IMR-90 (cell line): Measurements from ENCODE around the gene CTDSP2. TPM values are rescaled to one million over a fixed set of nuclear protein-coding genes. Genes with fewer than 3 reads are reported as not detected.

Experiments used
- ATAC-seq: fragments of 200-7000 bp; cut with Tn5 transposase; 2 replicates; pipeline ENCODE4 v1.9.1; 2020; ENCODE audit warnings: low read depth, mild to moderate bottlenecking, moderate library complexity
- BruUV-seq: library from RNA; stranded (reverse); fragments of 400-500 nt; replicated peaks from 2 replicates; lab custom pipeline; 2021; lab: Mats Ljungman, UMichigan
- CTCF ChIA-PET: fragments of 300-600 bp; formaldehyde crosslinking; extraction: SDS; loops from one replicate; lab custom pipeline; 2021; ENCODE audit warnings: antibody characterized with exemption; lab: Yijun Ruan, JAX
- POLR2A ChIA-PET: fragments of 300-600 bp; sonication (Branson Sonifier 250); formaldehyde crosslinking; loops from one replicate; lab custom pipeline; 2022; ENCODE audit warnings: antibody characterized with exemption; ENCODE audit not compliant: unreplicated experiment; lab: Charles Lee
- DNase-seq: peaks from one replicate; pipeline ENCODE4 v3.0.0; 2013
- H2AFZ ChIP-seq: replicated peaks from 2 replicates; pipeline ENCODE3; 2013; ENCODE audit warnings: low read length, mild to moderate bottlenecking; ENCODE audit not compliant: poor library complexity
- H2AK5ac ChIP-seq: 2 replicates; pipeline ENCODE4 v1.6.1; 2013; ENCODE audit warnings: low read depth, low read length, inconsistent platforms
- H2AK9ac ChIP-seq: replicated peaks from 2 replicates; pipeline ENCODE3; 2013; ENCODE audit warnings: mild to moderate bottlenecking, low read depth, low read length, moderate library complexity; ENCODE audit not compliant: poor library complexity
- H2BK120ac ChIP-seq: 2 replicates; pipeline ENCODE4 v1.6.1; 2013; ENCODE audit warnings: low read depth, low read length, inconsistent platforms
- H2BK15ac ChIP-seq: 3 replicates; pipeline ENCODE4 v1.6.1; 2013; ENCODE audit warnings: low read depth, low read length, inconsistent platforms
- H2BK20ac ChIP-seq: 2 replicates; pipeline ENCODE4 v1.6.1; 2013; ENCODE audit warnings: low read depth, mild to moderate bottlenecking, inconsistent platforms, low read length, moderate library complexity
- H2BK5ac ChIP-seq: 2 replicates; pipeline ENCODE4 v1.6.1; 2013; ENCODE audit warnings: mild to moderate bottlenecking, low read depth, low read length, inconsistent platforms; ENCODE audit not compliant: poor library complexity, severe bottlenecking
- H3K14ac ChIP-seq: replicated peaks from 2 replicates; pipeline ENCODE4 v1.6.1; 2013; ENCODE audit warnings: low read depth, low read length, inconsistent platforms
- H3K18ac ChIP-seq: 2 replicates; pipeline ENCODE4 v1.6.1; 2013; ENCODE audit warnings: low read depth, low read length, control low read depth
- H3K23ac ChIP-seq: 2 replicates; pipeline ENCODE4 v1.6.1; 2013; ENCODE audit warnings: low read depth, low read length, inconsistent platforms
- H3K27ac ChIP-seq: 2 replicates; pipeline ENCODE4 v1.5.1; 2013; ENCODE audit warnings: mild to moderate bottlenecking, control low read depth, low read length; ENCODE audit not compliant: insufficient read depth
- H3K27me3 ChIP-seq: 2 replicates; pipeline ENCODE4 v1.6.1; 2013; ENCODE audit warnings: low read length; ENCODE audit not compliant: control insufficient read depth, insufficient read depth
- H3K36me3 ChIP-seq: 2 replicates; pipeline ENCODE4 v1.6.1; 2013; ENCODE audit warnings: low read length, mixed read lengths; ENCODE audit not compliant: control insufficient read depth, insufficient read depth
- H3K4ac ChIP-seq: 2 replicates; pipeline ENCODE4 v1.6.1; 2013; ENCODE audit warnings: low read depth, low read length, inconsistent platforms
- H3K4me1 ChIP-seq: 2 replicates; pipeline ENCODE4 v1.6.1; 2013; ENCODE audit warnings: low read length, mixed read lengths; ENCODE audit not compliant: control insufficient read depth, insufficient read depth
- H3K4me2 ChIP-seq: 2 replicates; pipeline ENCODE4 v1.6.1; 2013; ENCODE audit warnings: low read depth, mild to moderate bottlenecking, control low read depth, low read length, moderate library complexity
- H3K4me3 ChIP-seq: 2 replicates; pipeline ENCODE4 v1.5.1; 2013; ENCODE audit warnings: low read depth, mild to moderate bottlenecking, control low read depth, low read length, moderate library complexity; ENCODE audit not compliant: insufficient read depth
- H3K56ac ChIP-seq: 2 replicates; pipeline ENCODE4 v1.6.1; 2013; ENCODE audit warnings: low read length, inconsistent platforms; ENCODE audit not compliant: insufficient read depth; ENCODE audit errors: extremely low read depth
- H3K79me1 ChIP-seq, 2 experiments: 2 replicates each; pipeline ENCODE4 v1.6.1; 2013; ENCODE audit warnings: low read length in 2 of 2, inconsistent platforms in 1 of 2, low read depth in 1 of 2
- H3K9ac ChIP-seq: 2 replicates; pipeline ENCODE4 v1.6.1; 2013; ENCODE audit warnings: low read depth, low read length, control low read depth
- H3K9me1 ChIP-seq: 2 replicates; pipeline ENCODE4 v1.6.1; 2013; ENCODE audit warnings: low read length, inconsistent platforms; ENCODE audit not compliant: insufficient read depth
- H3K9me3 ChIP-seq: 2 replicates; pipeline ENCODE4 v1.6.1; 2013; ENCODE audit warnings: low read length; ENCODE audit not compliant: control insufficient read depth, insufficient read depth
- H4K20me1 ChIP-seq: 2 replicates; pipeline ENCODE4 v1.6.1; 2013; ENCODE audit warnings: low read length, inconsistent platforms; ENCODE audit not compliant: insufficient read depth
- H4K5ac ChIP-seq: 2 replicates; pipeline ENCODE4 v1.6.1; 2013; ENCODE audit warnings: mild to moderate bottlenecking, low read depth, low read length, control low read depth
- H4K8ac ChIP-seq, 2 experiments: 2 replicates each; pipeline ENCODE4 v1.6.1; 2013; ENCODE audit warnings: low read depth in 2 of 2, low read length in 2 of 2, control low read depth in 1 of 2, inconsistent platforms in 1 of 2
- H4K91ac ChIP-seq: 2 replicates; pipeline ENCODE4 v1.6.1; 2013; ENCODE audit warnings: low read depth, low read length, inconsistent platforms; ENCODE audit not compliant: insufficient read depth
- BHLHE40 ChIP-seq: fragments of 150-350 bp; IDR thresholded peaks from 2 replicates; pipeline ENCODE4 v1.6.1; 2016; ENCODE audit warnings: mild to moderate bottlenecking, low read depth, low read length
- CEBPB ChIP-seq: IDR thresholded peaks from 2 replicates; pipeline ENCODE4 v1.6.1; 2012; ENCODE audit warnings: low read depth, low read length, improper control_type of control experiment
- CHD1 ChIP-seq: IDR thresholded peaks from 2 replicates; pipeline ENCODE4 v1.6.1; 2012; ENCODE audit warnings: low read depth, low read length, improper control_type of control experiment
- FOS ChIP-seq: fragments of 150-350 bp; IDR thresholded peaks from 2 replicates; pipeline ENCODE4 v1.6.1; 2016; ENCODE audit warnings: low read depth, low read length
- MAFK ChIP-seq: IDR thresholded peaks from 2 replicates; pipeline ENCODE4 v1.6.1; 2012; ENCODE audit warnings: low read depth, low read length, improper control_type of control experiment
- MAZ ChIP-seq: IDR thresholded peaks from 2 replicates; pipeline ENCODE4 v1.6.1; 2012; ENCODE audit warnings: low read depth, mild to moderate bottlenecking, low read length, improper control_type of control experiment, moderate library complexity, borderline replicate concordance
- MXI1 ChIP-seq: IDR thresholded peaks from 2 replicates; pipeline ENCODE4 v1.6.1; 2012; ENCODE audit warnings: low read depth, mild to moderate bottlenecking, low read length, moderate library complexity, borderline replicate concordance
- POLR2A ChIP-seq: IDR thresholded peaks from 2 replicates; pipeline ENCODE4 v1.6.1; 2012; ENCODE audit warnings: mild to moderate bottlenecking, low read depth, low read length
- RAD21 ChIP-seq: IDR thresholded peaks from 2 replicates; pipeline ENCODE4 v1.6.1; 2012; ENCODE audit warnings: low read length, improper control_type of control experiment
- RCOR1 ChIP-seq: IDR thresholded peaks from 2 replicates; pipeline ENCODE4 v1.6.1; 2012; ENCODE audit warnings: mild to moderate bottlenecking, low read length, improper control_type of control experiment; ENCODE audit not compliant: insufficient replicate concordance
- RFX5 ChIP-seq: IDR thresholded peaks from 2 replicates; pipeline ENCODE4 v1.8.0; 2012; ENCODE audit warnings: low read depth, mild to moderate bottlenecking, low read length, moderate library complexity
- WGBS, 2 experiments: methylation state at CpG; one replicate each; pipeline versions ENCODE4 v1.1.5 to v1.1.7; 2013; ENCODE audit warnings: missing lambda C conversion rate in 2 of 2; ENCODE audit not compliant: insufficient read length in 1 of 2; ENCODE audit errors: extremely low coverage in 2 of 2; 5-methylcytosine and 5-hydroxymethylcytosine counted together
- dilution Hi-C: fragments of 300-500 bp; cut with HindIII; formaldehyde crosslinking; loops from one replicate; pipeline ENCODE4 v1.14.3; 2018; ENCODE audit warnings: low sequenced_read_pairs; ENCODE audit not compliant: unreplicated experiment
- in situ Hi-C: fragments of 300-500 bp; cut with MboI; formaldehyde crosslinking; loops from 3 replicates; pipeline ENCODE4 v1.14.3; 2019; ENCODE audit warnings: low sequenced_read_pairs, inconsistent platforms, mixed read lengths
- intact Hi-C: fragments of 100-400 bp; cut with micrococcal nuclease; formaldehyde crosslinking; loops from 2 replicates; pipeline ENCODE4 v1.10.0; 2022
- polyA plus RNA-seq, 3 experiments: library from polyadenylated mRNA; depleted of rRNA; stranded (reverse); fragments of >200 nt; gene quantifications; 2 replicates each; pipeline ENCODE4 v1.2.3, GENCODE V29; 2012; ENCODE audit warnings: low replicate concordance in 1 of 3
- total RNA-seq: library from RNA; depleted of rRNA; stranded (reverse); fragments of >200 nt; gene quantifications from 2 replicates; pipeline ENCODE4 v1.2.3, GENCODE V29; 2012
- TF ChIP-seq, protein P1 (sequence below): fragments of 150-350 bp; IDR thresholded peaks from 2 replicates; pipeline ENCODE4 v1.6.1; 2016; ENCODE audit warnings: low read depth, mild to moderate bottlenecking, low read length, moderate library complexity, borderline replicate concordance
- TF ChIP-seq, protein P2 (sequence below): conservative IDR thresholded peaks from 2 replicates; pipeline ENCODE4 v1.5.1; 2012; ENCODE audit warnings: mild to moderate bottlenecking, low read depth, low read length, improper control_type of control experiment
- TF ChIP-seq, protein P3 (sequence below): fragments of 150-350 bp; IDR thresholded peaks from 2 replicates; pipeline ENCODE4 v1.6.1; 2017; ENCODE audit warnings: mild to moderate bottlenecking, antibody characterized with exemption, low read length, low read depth

Gene CTDSP2
- total and polyA plus RNA-seq, 2 of the 4 experiments (the other 2 are of a cell fraction) = 114 to 156 TPM

DNA sequence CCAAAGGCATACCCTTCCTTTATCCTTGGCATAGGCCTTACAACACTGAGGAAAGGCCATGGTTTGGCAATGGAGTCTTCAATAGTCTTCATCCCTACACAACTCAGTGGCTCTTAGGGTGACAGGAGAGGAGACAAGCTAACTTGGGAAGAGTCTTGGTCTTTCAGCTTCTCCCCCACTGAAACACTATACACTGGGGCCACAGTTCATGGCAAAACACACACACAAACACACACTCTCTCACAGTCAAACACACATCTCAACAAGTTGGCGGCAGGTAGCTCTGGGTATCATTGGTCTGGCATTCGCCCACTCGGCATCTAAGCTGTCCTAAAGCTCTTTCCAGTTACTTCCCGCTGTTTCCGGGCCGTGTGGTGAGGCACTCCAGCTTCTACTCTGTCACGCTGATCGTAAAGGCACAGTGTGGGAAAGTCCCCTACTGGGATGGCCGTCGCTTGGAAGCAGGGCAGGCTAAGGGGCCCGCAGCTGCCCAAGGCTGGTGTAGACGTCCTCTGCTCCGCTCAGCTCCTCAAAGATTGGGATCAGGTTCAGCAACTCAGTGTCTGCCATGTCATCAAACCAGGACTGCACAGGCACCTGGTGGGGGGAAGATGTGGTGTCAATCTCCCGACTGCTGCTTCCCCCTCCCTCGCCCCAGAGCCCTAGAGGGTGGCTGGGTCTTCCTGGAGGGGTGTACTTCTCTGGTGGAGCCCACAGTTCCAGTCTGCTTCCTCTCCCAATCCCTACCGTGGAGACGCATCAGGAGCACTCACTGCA is 23.2 kb downstream of the CTDSP2 start:
- 92% methylated on average over 11 of the region's 17 CpGs; no CpG with 5 or more reads in 1 of the 2 experiments for WGBS, 2 experiments
- no peak overlapping the region for H2BK120ac ChIP-seq
- peaks cover 45 to 72% of the 10 kb centered on the region in 2 experiments for H3K79me1 ChIP-seq
- H3K4me3 ChIP-seq = no peak overlapping the region
- H3K9me1 ChIP-seq = no peaks in the 10 kb centered on the region
- H2AK5ac ChIP-seq = no peak overlapping the region
- no peaks in the 10 kb centered on the region for H3K9me3 ChIP-seq
- in situ Hi-C loops (no loop called here), dilution Hi-C loops (no loop called here), intact Hi-C loops (no loop called here)
- peaks cover 57% of the 10 kb centered on the region for H4K20me1 ChIP-seq
- H2AFZ ChIP-seq = no peak overlapping the region
- no peak overlapping the region for H3K14ac ChIP-seq
- H3K36me3 ChIP-seq = peaks cover 88% of the 10 kb centered on the region
- no peak overlapping the region for H2BK20ac ChIP-seq
- H3K4me2 ChIP-seq = no peak overlapping the region
- ChIA-PET POLR2A (no interaction called here), CTCF (no interaction called here)
- no peak for TF ChIP-seq RAD21
- no peak for TF ChIP-seq FOS
- TF ChIP-seq, protein P1, sequence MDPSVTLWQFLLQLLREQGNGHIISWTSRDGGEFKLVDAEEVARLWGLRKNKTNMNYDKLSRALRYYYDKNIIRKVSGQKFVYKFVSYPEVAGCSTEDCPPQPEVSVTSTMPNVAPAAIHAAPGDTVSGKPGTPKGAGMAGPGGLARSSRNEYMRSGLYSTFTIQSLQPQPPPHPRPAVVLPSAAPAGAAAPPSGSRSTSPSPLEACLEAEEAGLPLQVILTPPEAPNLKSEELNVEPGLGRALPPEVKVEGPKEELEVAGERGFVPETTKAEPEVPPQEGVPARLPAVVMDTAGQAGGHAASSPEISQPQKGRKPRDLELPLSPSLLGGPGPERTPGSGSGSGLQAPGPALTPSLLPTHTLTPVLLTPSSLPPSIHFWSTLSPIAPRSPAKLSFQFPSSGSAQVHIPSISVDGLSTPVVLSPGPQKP = no peak
- TF ChIP-seq RCOR1 = no peak
- TF ChIP-seq MXI1 = no peak
- no peak for TF ChIP-seq CEBPB
- TF ChIP-seq BHLHE40 = no peak
- TF ChIP-seq CHD1 = no peak
- TF ChIP-seq, protein P2, sequence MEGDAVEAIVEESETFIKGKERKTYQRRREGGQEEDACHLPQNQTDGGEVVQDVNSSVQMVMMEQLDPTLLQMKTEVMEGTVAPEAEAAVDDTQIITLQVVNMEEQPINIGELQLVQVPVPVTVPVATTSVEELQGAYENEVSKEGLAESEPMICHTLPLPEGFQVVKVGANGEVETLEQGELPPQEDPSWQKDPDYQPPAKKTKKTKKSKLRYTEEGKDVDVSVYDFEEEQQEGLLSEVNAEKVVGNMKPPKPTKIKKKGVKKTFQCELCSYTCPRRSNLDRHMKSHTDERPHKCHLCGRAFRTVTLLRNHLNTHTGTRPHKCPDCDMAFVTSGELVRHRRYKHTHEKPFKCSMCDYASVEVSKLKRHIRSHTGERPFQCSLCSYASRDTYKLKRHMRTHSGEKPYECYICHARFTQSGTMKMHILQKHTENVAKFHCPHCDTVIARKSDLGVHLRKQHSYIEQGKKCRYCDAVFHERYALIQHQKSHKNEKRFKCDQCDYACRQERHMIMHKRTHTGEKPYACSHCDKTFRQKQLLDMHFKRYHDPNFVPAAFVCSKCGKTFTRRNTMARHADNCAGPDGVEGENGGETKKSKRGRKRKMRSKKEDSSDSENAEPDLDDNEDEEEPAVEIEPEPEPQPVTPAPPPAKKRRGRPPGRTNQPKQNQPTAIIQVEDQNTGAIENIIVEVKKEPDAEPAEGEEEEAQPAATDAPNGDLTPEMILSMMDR = no peak
- no peak for TF ChIP-seq POLR2A
- no peak for TF ChIP-seq MAZ
- no peak for TF ChIP-seq RFX5
- TF ChIP-seq, protein P3, sequence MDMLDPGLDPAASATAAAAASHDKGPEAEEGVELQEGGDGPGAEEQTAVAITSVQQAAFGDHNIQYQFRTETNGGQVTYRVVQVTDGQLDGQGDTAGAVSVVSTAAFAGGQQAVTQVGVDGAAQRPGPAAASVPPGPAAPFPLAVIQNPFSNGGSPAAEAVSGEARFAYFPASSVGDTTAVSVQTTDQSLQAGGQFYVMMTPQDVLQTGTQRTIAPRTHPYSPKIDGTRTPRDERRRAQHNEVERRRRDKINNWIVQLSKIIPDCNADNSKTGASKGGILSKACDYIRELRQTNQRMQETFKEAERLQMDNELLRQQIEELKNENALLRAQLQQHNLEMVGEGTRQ = no peak
- TF ChIP-seq MAFK = no peak
- no peaks in the 10 kb centered on the region for H3K4me1 ChIP-seq
- no TSS peak for BruUV-seq
- H3K27ac ChIP-seq = no peak overlapping the region
- H3K9ac ChIP-seq = no peak overlapping the region
- DNase-seq (no peak), ATAC-seq (no peak)
- H2BK15ac ChIP-seq = no peak overlapping the region
- H3K56ac ChIP-seq = no peak overlapping the region
- no peaks in the 10 kb centered on the region for H3K27me3 ChIP-seq
- H3K4ac ChIP-seq = no peak overlapping the region
- no peak overlapping the region for H3K23ac ChIP-seq
- H4K8ac ChIP-seq = no peak overlapping the region
- H2AK9ac ChIP-seq = no peak overlapping the region
- H4K5ac ChIP-seq = no peak overlapping the region
- H2BK5ac ChIP-seq = no peak overlapping the region
- H3K18ac ChIP-seq = no peak overlapping the region
- no peak overlapping the region for H4K91ac ChIP-seq
